GM19324 (cell line): Measurements from ENCODE around the gene MEN1.

ENCODE experiments used
- ATAC-seq: cut with Tn5 transposase; IDR thresholded peaks from one replicate; pipeline ENCODE4 v1.9.1; 2021; ENCODE audit warnings: mild to moderate bottlenecking, moderate library complexity; ENCODE audit not compliant: unreplicated experiment, low FRiP score

The MEN1 gene

GRCh38 chr11:64765851-64766665 is 44.3 kb downstream of the MEN1 start:
- ATAC-seq: no peak

- no peak for ATAC-seq
These were observed 45.0 kb downstream of the MEN1 start for GRCh38 chr11:64765291-64765850.

- ATAC-seq: no peak
These were observed 45.6 kb downstream of the MEN1 start for GRCh38 chr11:64764753-64765152.

GRCh38 chr11:64764040-64764611 is 46.2 kb downstream of the MEN1 start:
- ATAC-seq: no peak

- no peak for ATAC-seq
These were observed 46.8 kb downstream of the MEN1 start for GRCh38 chr11:64763526-64764039.

- no peak for ATAC-seq
These were observed 47.5 kb downstream of the MEN1 start for GRCh38 chr11:64762674-64763525.

- ATAC-seq: no peak
These were observed 48.1 kb downstream of the MEN1 start for GRCh38 chr11:64762277-64762673.

GRCh38 chr11:64760759-64761420 is 49.5 kb downstream of the MEN1 start:
- no peak for ATAC-seq

- ATAC-seq: no peak
These were observed 50.3 kb downstream of the MEN1 start, which contains the start of gene PYGM for GRCh38 chr11:64759722-64760719. Gene PYGM, minus strand, starts transcription at chr11:64759974. Its CDS starts 76 bp downstream, at chr11:64759898.

- ATAC-seq: no peak
These were observed 51.1 kb downstream of the MEN1 start for GRCh38 chr11:64759131-64759721.

- ATAC-seq: no peak
These were observed 51.8 kb downstream of the MEN1 start for GRCh38 chr11:64758330-64759079.

GRCh38 chr11:64757549-64758329 is 52.6 kb downstream of the MEN1 start:
- ATAC-seq: no peak

GRCh38 chr11:64755681-64756361 is 54.5 kb downstream of the MEN1 start:
- ATAC-seq: no peak

GRCh38 chr11:64754919-64755662 is 55.3 kb downstream of the MEN1 start:
- ATAC-seq: no peak

- no peak for ATAC-seq
These were observed 56.0 kb downstream of the MEN1 start for GRCh38 chr11:64754124-64754918.
